Measurements from ENCODE around the gene CLSTN2.

GRCh38 chr3:140223197-140223596 lies 288.2 kb downstream of the CLSTN2 start:
- TF ChIP-seq EZH2 (IDR thresholded peaks at IDR 0.05; ENCODE audit: low read length, unreplicated experiment) = no peak
- TF ChIP-seq CTCF (conservative IDR thresholded peaks at IDR 0.05; ENCODE audit: low read depth, low read length) = no peak

Measured in PC-3 (cell line).